ENCODE measurements around the gene TMPRSS11F.

TMPRSS11F gene

GRCh38 chr4:68038272-68038671 lies 91.4 kb downstream of the TMPRSS11F start:
- no peaks in the 10 kb centered on the region for H3K36me3 Mint-ChIP-seq (ENCODE audit: insufficient read depth)
- H3K4me1 Mint-ChIP-seq (ENCODE audit: low read depth in 2 of 2) = no peaks in the 10 kb centered on the region
- no peak overlapping the region for H3K27ac Mint-ChIP-seq
- no peaks in the 10 kb centered on the region for H3K9me3 Mint-ChIP-seq
- ATAC-seq (replicated peaks) = no peak
- DNase-seq = no peak
- H3K27me3 Mint-ChIP-seq = no peaks in the 10 kb centered on the region
- H3K4me3 Mint-ChIP-seq = no peak overlapping the region

GRCh38 chr4:68021185-68021584 lies 108.5 kb downstream of the TMPRSS11F start:
- Mint-ChIP-seq H3K36me3 (ENCODE audit: insufficient read depth) (no peaks in the 10 kb centered on the region), H3K9me3 (peaks cover 0 to 5% of the 10 kb centered on the region in 2 donors), H3K4me1 (ENCODE audit: low read depth in 2 of 2) (no peaks in the 10 kb centered on the region), H3K27ac (no peak overlapping the region), H3K27me3 (no peaks in the 10 kb centered on the region), H3K4me3 (no peak overlapping the region)
- DNase-seq = no peak
- ATAC-seq (replicated peaks) = no peak

- Mint-ChIP-seq H3K9me3 (no peaks in the 10 kb centered on the region), H3K4me3 (no peak overlapping the region), H3K27me3 (no peaks in the 10 kb centered on the region), H3K36me3 (ENCODE audit: insufficient read depth) (no peaks in the 10 kb centered on the region), H3K27ac (no peak overlapping the region), H3K4me1 (ENCODE audit: low read depth in 2 of 2) (no peaks in the 10 kb centered on the region)
- DNase-seq (no peak), ATAC-seq (replicated peaks) (no peak)
Observed at GRCh38 chr4:68011684-68012083, 118.0 kb downstream of the TMPRSS11F start.

Data from effector memory CD8-positive, alpha-beta T cell (primary cell).